Thymus (tissue), 11 donors: Measurements from ENCODE around the gene PPP4R4. TPM values are rescaled to one million over a fixed set of nuclear protein-coding genes. Genes with fewer than 3 reads are reported as not detected.
"Not testable (repeated sequence)": the region's sequence is repeated elsewhere in the genome, so short reads cannot be mapped to it uniquely, and the experiment has no call there.

Experiments used
- DNase-seq, 9 donors: peaks; one replicate each; pipeline ENCODE4 v3.0.0-alpha.2; 2013; ENCODE audit warnings: low spot score in 9 of 9, low read depth in 6 of 9, missing footprints in 1 of 9
- H3K27ac ChIP-seq, 2 donors: one replicate each; pipeline ENCODE4 v1.5.1; 2013; ENCODE audit warnings: control low read depth in 1 of 2, low read depth in 1 of 2, low read length in 1 of 2, mild to moderate bottlenecking in 1 of 2, moderate library complexity in 1 of 2
- H3K27me3 ChIP-seq, 2 donors: one replicate each; pipeline ENCODE4 v1.5.1; 2013; ENCODE audit warnings: low read length in 1 of 2; ENCODE audit not compliant: control insufficient read depth in 2 of 2, insufficient read depth in 1 of 2
- H3K36me3 ChIP-seq, 2 donors: one replicate each; pipeline ENCODE4 v1.5.1; 2013; ENCODE audit warnings: low read length in 1 of 2, mild to moderate bottlenecking in 1 of 2, moderate library complexity in 1 of 2; ENCODE audit not compliant: control insufficient read depth in 2 of 2, insufficient read depth in 2 of 2
- H3K4me1 ChIP-seq, 2 donors: one replicate each; pipeline ENCODE4 v1.5.1; 2013; ENCODE audit warnings: low read length in 2 of 2; ENCODE audit not compliant: control insufficient read depth in 2 of 2, insufficient read depth in 2 of 2
- H3K4me3 ChIP-seq, 2 donors: one replicate each; pipeline ENCODE4 v1.5.1; 2013; ENCODE audit warnings: low read length in 2 of 2, control low read depth in 1 of 2, mild to moderate bottlenecking in 1 of 2
- H3K9me3 ChIP-seq, 2 donors: one replicate each; pipeline ENCODE4 v1.5.1; 2013; ENCODE audit warnings: low read length in 1 of 2, mild to moderate bottlenecking in 1 of 2; ENCODE audit not compliant: control insufficient read depth in 2 of 2, insufficient read depth in 1 of 2
- WGBS: extraction: QIAGEN DNeasy Blood & Tissue Kit; methylation state at CpG from one replicate; pipeline ENCODE4 v1.1.7; 2013; 5-methylcytosine and 5-hydroxymethylcytosine counted together
- polyA plus RNA-seq: library from polyadenylated mRNA; stranded (reverse); fragments of 200-250 nt; gene quantifications from one replicate; pipeline ENCODE4 v1.2.3, GENCODE V29; 2013
- total RNA-seq: library from RNA; stranded (reverse); fragments of 120-200 nt; gene quantifications from one replicate; pipeline ENCODE4 v1.2.4, GENCODE V29; 2013
- donor health status: healthy.

Gene PPP4R4
- total and polyA plus RNA-seq, 2 donors: 0.24 to 1.3 TPM

DNA sequence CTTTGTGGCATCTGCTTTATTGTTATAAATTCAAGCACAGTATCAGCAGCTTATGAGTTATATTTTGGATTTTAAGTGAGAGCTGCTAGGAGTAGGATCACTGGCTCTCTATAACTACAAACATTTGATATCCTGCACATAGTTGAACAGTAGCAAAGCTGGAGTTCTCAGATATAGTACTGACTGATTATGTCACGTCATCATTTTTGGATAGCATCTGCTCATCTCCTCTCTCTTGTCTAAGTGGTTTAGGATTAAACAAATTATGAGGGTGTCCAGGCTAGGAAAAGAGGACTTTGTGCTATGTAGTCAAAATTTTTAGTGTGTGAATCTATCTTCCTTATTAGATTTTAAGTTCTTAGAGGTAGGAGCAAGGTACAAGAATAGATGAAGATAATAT, 18.4 kb downstream of the PPP4R4 start:
- H3K9me3 ChIP-seq: no peaks in the 10 kb centered on the region
- 90% methylated on average over 1 of the region's 1 CpG for WGBS
- no peaks in the 10 kb centered on the region for H3K27me3 ChIP-seq
- no peak for DNase-seq
- no peaks in the 10 kb centered on the region for H3K36me3 ChIP-seq
- no peaks in the 10 kb centered on the region for H3K4me1 ChIP-seq
- H3K4me3 ChIP-seq: no peak overlapping the region
- H3K27ac ChIP-seq: no peak overlapping the region

DNA sequence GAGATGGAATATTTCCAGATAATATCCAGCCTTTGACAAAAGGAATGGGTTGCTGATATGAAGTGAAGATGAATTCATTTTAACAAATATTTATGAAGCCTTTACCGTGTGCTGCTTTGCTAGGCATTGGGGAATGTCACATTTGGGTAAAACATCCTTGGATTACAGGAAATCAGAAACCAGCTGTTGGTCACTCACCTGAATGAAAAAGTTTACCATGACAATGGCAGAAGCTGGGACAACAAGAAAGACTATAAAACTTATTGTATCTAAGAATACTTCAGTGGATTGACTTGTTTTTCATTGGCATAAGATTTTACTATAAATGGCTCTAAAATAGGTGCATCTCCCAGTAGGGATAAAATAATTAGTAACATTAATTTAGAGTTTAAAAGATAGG, 19.7 kb downstream of the PPP4R4 start:
- WGBS: 80% methylated on average over 1 of the region's 1 CpG
- Histone ChIP-seq H3K36me3 (no peaks in the 10 kb centered on the region), H3K9me3 (no peaks in the 10 kb centered on the region), H3K27ac (no peak overlapping the region), H3K27me3 (no peaks in the 10 kb centered on the region), H3K4me3 (no peak overlapping the region), H3K4me1 (no peaks in the 10 kb centered on the region)
- DNase-seq: no peak

DNA sequence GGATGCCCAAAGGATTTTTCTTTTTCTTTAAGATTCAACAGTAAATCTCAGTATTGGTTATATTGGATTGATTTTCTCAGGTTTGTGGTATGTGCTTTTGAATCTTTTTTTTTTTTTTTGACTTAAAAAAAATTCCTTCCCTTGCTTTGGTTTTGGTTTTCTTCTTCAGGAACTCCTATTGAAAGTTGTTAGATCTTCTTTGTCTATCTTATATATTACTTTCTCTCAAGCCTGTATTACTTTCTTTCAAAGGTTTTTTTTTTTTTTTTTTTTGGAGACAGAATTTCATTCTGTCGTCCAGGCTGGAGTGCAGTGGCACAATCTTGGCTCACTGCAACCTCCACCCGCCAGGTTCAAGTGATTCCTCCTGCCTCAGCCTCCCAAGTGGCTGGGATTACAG, 21.9 kb downstream of the PPP4R4 start:
- no peaks in the 10 kb centered on the region for H3K27me3 ChIP-seq
- H3K9me3 ChIP-seq: no peaks in the 10 kb centered on the region
- no peak for DNase-seq
- no peaks in the 10 kb centered on the region for H3K36me3 ChIP-seq
- 93% methylated on average over 2 of the region's 2 CpGs for WGBS
- H3K4me3 ChIP-seq: no peak overlapping the region
- H3K27ac ChIP-seq: no peak overlapping the region
- no peaks in the 10 kb centered on the region for H3K4me1 ChIP-seq

DNA sequence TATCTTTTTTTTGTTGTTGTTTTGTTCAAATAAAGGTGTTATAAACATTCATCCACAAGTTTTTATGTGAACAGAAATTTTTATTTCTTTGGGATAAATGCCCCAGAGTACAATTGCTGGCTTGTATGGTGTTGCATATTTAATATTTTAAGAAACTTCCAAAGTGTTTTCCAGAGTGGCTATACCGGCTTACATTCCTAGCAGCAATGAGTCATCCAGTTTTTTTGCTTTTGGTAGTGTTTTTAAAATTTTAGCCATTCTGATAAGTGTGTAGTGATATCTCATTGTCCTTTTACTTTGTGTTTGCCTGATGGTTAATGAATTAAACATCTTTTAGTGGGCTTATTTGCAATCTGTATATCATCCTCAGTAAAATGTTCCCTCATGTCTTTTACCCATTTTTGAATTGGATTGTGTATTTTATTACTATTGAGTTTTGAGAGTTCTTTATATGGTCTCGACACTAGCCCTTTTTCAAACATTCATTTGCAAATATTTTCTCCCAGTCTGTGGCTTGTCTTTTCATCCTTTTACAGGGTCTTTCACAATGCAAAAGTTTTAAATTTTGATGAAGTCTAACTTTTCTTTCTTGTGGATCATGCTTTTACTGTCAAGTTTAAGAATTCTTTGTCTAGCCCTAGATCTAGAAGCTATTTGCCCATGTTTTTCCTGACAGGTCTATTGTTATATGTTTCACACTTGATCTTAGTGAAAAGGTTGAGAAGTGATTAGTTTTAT, 29.5 kb downstream of the PPP4R4 start:
- Histone ChIP-seq H3K27me3 (no peaks in the 10 kb centered on the region), H3K9me3 (no peaks in the 10 kb centered on the region), H3K36me3 (no peaks in the 10 kb centered on the region), H3K4me1 (no peaks in the 10 kb centered on the region), H3K27ac (no peak overlapping the region), H3K4me3 (no peak overlapping the region)
- DNase-seq: no peak
- 92% methylated on average over 2 of the region's 2 CpGs for WGBS

DNA sequence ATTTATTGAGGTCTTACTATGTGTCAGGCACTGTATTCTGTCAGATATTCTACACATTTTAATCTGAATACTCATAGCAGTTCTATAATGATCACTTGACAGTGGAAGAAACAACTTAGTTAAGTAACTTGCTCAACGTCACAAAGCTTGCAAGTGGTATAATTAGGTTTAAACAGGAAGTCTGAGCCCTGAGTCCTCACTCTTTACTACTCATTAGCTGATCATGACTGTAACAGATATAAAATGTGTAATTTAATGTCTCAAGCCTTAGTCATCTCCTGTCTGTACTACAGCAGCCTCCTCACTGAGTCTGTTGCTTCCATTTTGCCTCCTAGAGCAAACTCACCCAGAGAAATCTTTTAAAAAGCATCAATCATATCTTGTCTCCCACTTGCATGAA, 38.9 kb downstream of the PPP4R4 start:
- H3K4me3 ChIP-seq: no peak overlapping the region
- WGBS: 79% methylated on average over 1 of the region's 1 CpG

DNA sequence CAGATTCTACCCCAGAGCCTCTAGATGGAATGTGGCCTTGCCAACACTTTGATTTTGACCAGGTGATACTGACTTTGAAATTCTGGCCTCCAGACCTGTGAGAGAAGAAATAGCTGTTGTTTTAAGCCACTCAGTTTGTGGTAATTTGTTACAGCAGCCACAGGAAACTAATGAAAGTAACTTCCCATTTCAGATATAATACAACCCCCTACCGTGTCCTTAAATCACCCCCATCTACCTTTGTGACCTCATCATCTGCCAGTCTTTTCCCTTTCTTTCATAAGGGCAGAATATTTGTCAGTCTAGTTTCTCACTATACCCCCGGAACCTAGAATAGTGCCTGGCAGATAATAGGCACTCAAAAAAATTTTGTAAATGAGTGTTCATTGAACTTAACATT, 39.6 kb downstream of the PPP4R4 start:
- WGBS: 48% methylated on average over 2 of the region's 2 CpGs

More for the DNA sequence above, 38.9 kb downstream of the PPP4R4 start:
- no peaks in the 10 kb centered on the region for H3K4me1 ChIP-seq
- DNase-seq: no peak
- no peaks in the 10 kb centered on the region for H3K27me3 ChIP-seq
- no peak overlapping the region for H3K27ac ChIP-seq
- H3K36me3 ChIP-seq: no peaks in the 10 kb centered on the region
- H3K9me3 ChIP-seq: no peaks in the 10 kb centered on the region

DNA sequence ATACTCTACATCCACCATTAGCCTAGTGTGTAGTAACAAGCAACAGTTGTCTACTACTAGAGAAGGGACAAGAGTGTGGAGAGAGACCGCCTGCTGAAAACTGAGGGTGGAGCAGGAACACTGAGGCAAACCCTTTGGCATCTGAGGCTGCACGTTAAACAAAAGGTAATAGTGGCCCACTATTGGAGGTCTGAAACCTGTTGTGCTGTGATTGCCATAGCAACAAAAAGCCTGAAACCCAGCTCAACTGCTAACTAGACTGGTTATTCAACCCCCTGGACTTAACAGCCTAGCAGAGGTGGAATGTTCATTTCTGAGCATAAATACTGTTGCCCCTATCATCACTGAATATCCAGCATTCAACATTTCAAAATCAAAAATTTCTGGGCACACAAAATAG, 43.0 kb downstream of the PPP4R4 start:
- H3K9me3 ChIP-seq: no peaks in the 10 kb centered on the region
- no peak for DNase-seq
- WGBS: 88% methylated on average over 2 of the region's 2 CpGs

More for the DNA sequence above, 39.6 kb downstream of the PPP4R4 start:
- Histone ChIP-seq H3K9me3 (no peaks in the 10 kb centered on the region), H3K4me3 (no peak overlapping the region), H3K4me1 (no peaks in the 10 kb centered on the region), H3K27me3 (no peaks in the 10 kb centered on the region), H3K27ac (no peak overlapping the region), H3K36me3 (no peaks in the 10 kb centered on the region)
- DNase-seq: no peak

DNA sequence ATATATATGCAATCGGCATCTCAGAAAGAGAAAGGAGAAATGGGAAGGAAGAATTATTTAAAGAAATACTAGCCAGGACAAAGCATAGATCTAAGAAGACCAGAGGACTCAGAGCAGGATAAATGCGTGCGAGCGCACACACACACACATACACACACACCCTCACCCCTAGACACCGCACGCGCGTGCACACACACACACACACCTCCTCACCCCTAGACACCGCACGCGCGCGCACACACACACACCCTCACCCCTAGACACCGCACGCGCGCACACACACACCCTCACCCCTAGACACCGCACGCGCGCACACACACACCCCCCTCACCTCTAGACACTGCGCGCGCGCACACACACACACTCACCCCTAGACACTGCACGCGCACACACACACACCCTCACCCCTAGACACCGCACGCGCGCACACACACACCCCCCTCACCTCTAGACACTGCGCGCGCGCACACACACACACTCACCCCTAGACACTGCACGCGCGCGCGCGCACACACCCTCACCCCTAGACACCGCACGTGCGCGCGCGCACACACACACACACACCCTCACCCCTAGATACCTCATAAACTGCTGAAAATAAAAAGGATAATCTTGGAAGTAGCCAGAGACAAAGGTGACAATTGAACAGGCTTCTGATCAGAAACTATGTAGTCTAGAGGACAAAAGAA, 44.2 kb downstream of the PPP4R4 start:
- WGBS: 82% methylated on average over 47 of the region's 47 CpGs
- not testable (repeated sequence) for DNase-seq, H3K27me3 ChIP-seq, H3K27ac ChIP-seq, H3K36me3 ChIP-seq, H3K4me3 ChIP-seq, H3K4me1 ChIP-seq, H3K9me3 ChIP-seq

More for the DNA sequence above, 43.0 kb downstream of the PPP4R4 start:
- Histone ChIP-seq H3K27ac (no peak overlapping the region), H3K27me3 (no peaks in the 10 kb centered on the region), H3K4me3 (no peak overlapping the region), H3K36me3 (no peaks in the 10 kb centered on the region), H3K4me1 (no peaks in the 10 kb centered on the region)

DNA sequence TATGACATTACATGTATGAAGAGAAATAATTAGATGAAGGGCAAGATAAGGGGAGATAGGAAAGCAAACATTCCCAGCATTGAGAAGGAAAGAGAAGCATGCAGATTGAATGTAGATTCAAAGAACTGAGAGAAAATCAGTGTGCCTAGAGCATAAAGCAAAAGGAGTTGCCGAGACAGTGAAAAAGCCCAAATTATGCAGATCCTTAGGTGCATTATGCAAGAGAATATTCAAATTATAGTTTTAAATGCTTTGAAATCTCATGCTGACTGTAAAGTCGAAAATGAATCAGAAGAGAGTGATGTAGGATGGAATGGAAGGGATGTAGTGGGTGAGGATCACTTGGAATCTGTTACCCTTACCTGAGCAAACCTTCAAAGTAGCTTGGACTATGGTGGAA, 49.9 kb downstream of the PPP4R4 start:
- H3K27ac ChIP-seq: no peak overlapping the region
- DNase-seq: no peak
- 88% methylated on average over 2 of the region's 2 CpGs for WGBS
- no peaks in the 10 kb centered on the region for H3K4me1 ChIP-seq
- no peaks in the 10 kb centered on the region for H3K9me3 ChIP-seq
- H3K36me3 ChIP-seq: no peaks in the 10 kb centered on the region
- no peaks in the 10 kb centered on the region for H3K27me3 ChIP-seq
- no peak overlapping the region for H3K4me3 ChIP-seq
